Activated naive CD4-positive, alpha-beta T cell treated with anti-CD3 and anti-CD28 coated beads, Interleukin-2, amount 50 U/mL, for 24 hours (primary cell): Measurements from ENCODE around the gene TSPAN14.

Source experiments
- H3K27ac Mint-ChIP-seq: one replicate; pipeline ENCODE4 v1.8.0; 2021; ENCODE audit warnings: mild to moderate bottlenecking, mixed read lengths
- H3K27me3 Mint-ChIP-seq: one replicate; pipeline ENCODE4 v1.8.0; 2021; ENCODE audit warnings: mixed read lengths
- H3K36me3 Mint-ChIP-seq: one replicate; pipeline ENCODE4 v1.8.0; 2021; ENCODE audit warnings: mixed read lengths
- H3K4me1 Mint-ChIP-seq: one replicate; pipeline ENCODE4 v1.8.0; 2021; ENCODE audit warnings: mixed read lengths
- H3K4me3 Mint-ChIP-seq: one replicate; pipeline ENCODE4 v1.8.0; 2021; ENCODE audit warnings: mild to moderate bottlenecking, mixed read lengths
- H3K9me3 Mint-ChIP-seq: one replicate; pipeline ENCODE4 v1.8.0; 2021; ENCODE audit warnings: mixed read lengths

TSPAN14 gene

GRCh38 chr10:80485076-80485945 lies 31.2 kb downstream of the TSPAN14 start:
- Mint-ChIP-seq H3K27me3 (no peaks in the 10 kb centered on the region), H3K4me1 (peaks cover 96% of the 10 kb centered on the region), H3K9me3 (peaks cover 4% of the 10 kb centered on the region), H3K36me3 (peaks cover 15% of the 10 kb centered on the region), H3K4me3 (peak overlapping the region; percentile 69), H3K27ac (peak overlapping the region; percentile 92)

- peaks cover 97% of the 10 kb centered on the region for H3K4me1 Mint-ChIP-seq
- peaks cover 18% of the 10 kb centered on the region for H3K36me3 Mint-ChIP-seq
- peak overlapping the region; percentile 69 for H3K4me3 Mint-ChIP-seq
- H3K27ac Mint-ChIP-seq, result peak overlapping the region; percentile 92
- no peaks in the 10 kb centered on the region for H3K27me3 Mint-ChIP-seq
- peaks cover 5% of the 10 kb centered on the region for H3K9me3 Mint-ChIP-seq
These were observed 32.0 kb downstream of the TSPAN14 start for GRCh38 chr10:80485946-80486764.

GRCh38 chr10:80486785-80487420 lies 32.8 kb downstream of the TSPAN14 start:
- peaks cover 97% of the 10 kb centered on the region for H3K4me1 Mint-ChIP-seq
- H3K27ac Mint-ChIP-seq, result peak overlapping the region; percentile 92
- H3K9me3 Mint-ChIP-seq, result peaks cover 5% of the 10 kb centered on the region
- peak overlapping the region; percentile 69 for H3K4me3 Mint-ChIP-seq
- peaks cover 16% of the 10 kb centered on the region for H3K36me3 Mint-ChIP-seq
- H3K27me3 Mint-ChIP-seq, result no peaks in the 10 kb centered on the region

GRCh38 chr10:80487421-80487785 lies 33.3 kb downstream of the TSPAN14 start:
- Mint-ChIP-seq H3K36me3 (peaks cover 17% of the 10 kb centered on the region), H3K4me1 (peaks cover 97% of the 10 kb centered on the region), H3K27ac (peak overlapping the region; percentile 42), H3K9me3 (peaks cover 5% of the 10 kb centered on the region), H3K27me3 (no peaks in the 10 kb centered on the region), H3K4me3 (peak overlapping the region; percentile 67)

GRCh38 chr10:80487791-80488538 lies 33.9 kb downstream of the TSPAN14 start:
- Mint-ChIP-seq H3K4me1 (peaks cover 97% of the 10 kb centered on the region), H3K36me3 (peaks cover 17% of the 10 kb centered on the region), H3K27me3 (no peaks in the 10 kb centered on the region), H3K4me3 (peak overlapping the region; percentile 67), H3K27ac (peak overlapping the region; percentile 42), H3K9me3 (peaks cover 5% of the 10 kb centered on the region)

- H3K4me3 Mint-ChIP-seq, result peak overlapping the region; percentile 67
- peaks cover 20% of the 10 kb centered on the region for H3K36me3 Mint-ChIP-seq
- H3K4me1 Mint-ChIP-seq, result peaks cover 97% of the 10 kb centered on the region
These were observed 34.5 kb downstream of the TSPAN14 start for GRCh38 chr10:80488539-80489066.

GRCh38 chr10:80489371-80490112 lies 35.4 kb downstream of the TSPAN14 start:
- no peaks in the 10 kb centered on the region for H3K27me3 Mint-ChIP-seq
- peak overlapping the region; percentile 16 for H3K4me3 Mint-ChIP-seq
- peak overlapping the region; percentile 42 for H3K27ac Mint-ChIP-seq
- peaks cover 99% of the 10 kb centered on the region for H3K4me1 Mint-ChIP-seq
- H3K9me3 Mint-ChIP-seq, result peaks cover 9% of the 10 kb centered on the region
- peaks cover 21% of the 10 kb centered on the region for H3K36me3 Mint-ChIP-seq

More at GRCh38 chr10:80488539-80489066, 34.5 kb downstream of the TSPAN14 start:
- Mint-ChIP-seq H3K27ac (peak overlapping the region; percentile 42), H3K9me3 (peaks cover 9% of the 10 kb centered on the region), H3K27me3 (no peaks in the 10 kb centered on the region)

GRCh38 chr10:80491251-80492102 lies 37.4 kb downstream of the TSPAN14 start:
- Mint-ChIP-seq H3K27ac (peak overlapping the region; percentile 36), H3K9me3 (peaks cover 10% of the 10 kb centered on the region), H3K4me1 (peaks cover 99% of the 10 kb centered on the region), H3K4me3 (no peak overlapping the region), H3K27me3 (no peaks in the 10 kb centered on the region), H3K36me3 (peaks cover 26% of the 10 kb centered on the region)

- Mint-ChIP-seq H3K4me1 (peaks cover 99% of the 10 kb centered on the region), H3K27ac (peak overlapping the region; percentile 98), H3K9me3 (peaks cover 15% of the 10 kb centered on the region), H3K27me3 (no peaks in the 10 kb centered on the region), H3K4me3 (peak overlapping the region; percentile 72), H3K36me3 (peaks cover 32% of the 10 kb centered on the region)
These were observed 38.9 kb downstream of the TSPAN14 start for GRCh38 chr10:80492848-80493521.

GRCh38 chr10:80493522-80494051 lies 39.5 kb downstream of the TSPAN14 start:
- Mint-ChIP-seq H3K27me3 (no peaks in the 10 kb centered on the region), H3K9me3 (peaks cover 15% of the 10 kb centered on the region), H3K4me3 (peak overlapping the region; percentile 72), H3K36me3 (peaks cover 32% of the 10 kb centered on the region), H3K27ac (peak overlapping the region; percentile 98), H3K4me1 (peaks cover 99% of the 10 kb centered on the region)

GRCh38 chr10:80496555-80497172 lies 42.6 kb downstream of the TSPAN14 start:
- Mint-ChIP-seq H3K36me3 (peaks cover 19% of the 10 kb centered on the region), H3K4me1 (peaks cover 99% of the 10 kb centered on the region), H3K27me3 (no peaks in the 10 kb centered on the region), H3K4me3 (peak overlapping the region; percentile 34), H3K9me3 (peaks cover 10% of the 10 kb centered on the region), H3K27ac (peak overlapping the region; percentile 99)

GRCh38 chr10:80497187-80498077 lies 43.3 kb downstream of the TSPAN14 start:
- Mint-ChIP-seq H3K9me3 (peaks cover 10% of the 10 kb centered on the region), H3K4me1 (peaks cover 100% of the 10 kb centered on the region), H3K36me3 (peaks cover 17% of the 10 kb centered on the region), H3K27ac (peak overlapping the region; percentile 99), H3K4me3 (peak overlapping the region; percentile 53), H3K27me3 (no peaks in the 10 kb centered on the region)
